HCT116 (cell line): ENCODE results near the gene KRTAP12-4. TPM values are rescaled to one million over a fixed set of nuclear protein-coding genes. Genes with fewer than 3 reads are reported as not detected.

Experiments used
- ATAC-seq: fragments of 200-7000 bp; cut with Tn5 transposase; 2 replicates; pipeline ENCODE4 v1.9.1; 2020; ENCODE audit warnings: mild to moderate bottlenecking, moderate library complexity
- BruUV-seq: library from RNA; stranded (reverse); fragments of 400-500 nt; replicated peaks from 2 replicates; lab custom pipeline; 2021; lab: Mats Ljungman, UMichigan
- CTCF ChIA-PET: fragments of 300-600 bp; sonication (Branson Sonifier 250); formaldehyde crosslinking; loops from one replicate; lab custom pipeline; 2021; ENCODE audit warnings: antibody characterized with exemption; lab: Charles Lee
- POLR2A ChIA-PET: fragments of 300-600, 350-600 bp; sonication (Branson Sonifier 250); formaldehyde crosslinking; loops from one replicate; lab custom pipeline; 2021; ENCODE audit warnings: antibody characterized with exemption; lab: Charles Lee
- RAD21 ChIA-PET, 2 experiments: fragments of 300-600 bp; sonication (Branson Sonifier 250); formaldehyde crosslinking; loops; one replicate each; lab custom pipeline; 2023; ENCODE audit warnings: low total read pairs in 2 of 2; ENCODE audit not compliant: uncharacterized antibody in 2 of 2, unreplicated experiment in 2 of 2, low non-redundant PET in 1 of 2; lab: Charles Lee
- DNase-seq: peaks from one replicate; pipeline ENCODE4 v3.0.0-alpha.2; 2010; ENCODE audit warnings: low read depth, low spot score
- H2AFZ ChIP-seq: fragments of 200-600 bp; shearing (Covaris generic), sonication (generic); 2 replicates; pipeline ENCODE4 v1.6.1; 2017; ENCODE audit warnings: low read depth, mixed run types, mixed read lengths, antibody characterized with exemption, low read length; ENCODE audit not compliant: poor library complexity, severe bottlenecking
- H3K27ac ChIP-seq: 2 replicates; pipeline ENCODE4 v1.5.1; 2012; ENCODE audit warnings: low read depth, low read length
- H3K27me3 ChIP-seq: fragments of 200-600 bp; sonication (generic); 2 replicates; pipeline ENCODE4 v1.6.1; 2016; ENCODE audit warnings: mixed run types, low read length, mixed read lengths; ENCODE audit not compliant: insufficient read depth
- H3K36me3 ChIP-seq, 2 experiments: fragments of 200-500 bp in 1 of 2; fragments of 200-600 bp in 1 of 2; sonication (Bioruptor generic) in 1 of 2; sonication (generic) in 1 of 2; 2 replicates each; pipeline versions ENCODE4 v1.5.1 to v1.6.1; 2014 to 2016; ENCODE audit warnings: low read length in 2 of 2, inconsistent platforms in 1 of 2, mixed read lengths in 1 of 2, mixed run types in 1 of 2; ENCODE audit not compliant: insufficient read depth in 2 of 2, control insufficient read depth in 1 of 2
- H3K4me1 ChIP-seq, 2 experiments: fragments of 200-600 bp in 1 of 2; sonication (generic) in 1 of 2; 2 replicates each; pipeline versions ENCODE4 v1.5.1 to v1.6.1; 2012 to 2017; ENCODE audit warnings: low read length in 2 of 2, inconsistent platforms in 1 of 2, mild to moderate bottlenecking in 1 of 2, mixed read lengths in 1 of 2, mixed run types in 1 of 2, moderate library complexity in 1 of 2; ENCODE audit not compliant: insufficient read depth in 2 of 2, control insufficient read depth in 1 of 2
- H3K4me2 ChIP-seq: fragments of 200-600 bp; sonication (generic); 2 replicates; pipeline ENCODE4 v1.6.1; 2017; ENCODE audit warnings: mixed run types, low read length, mixed read lengths
- H3K4me3 ChIP-seq, 2 experiments: fragments of 200-600 bp in 1 of 2; sonication (generic) in 1 of 2; replicated peaks in 1 of 2; 2 replicates each; pipeline ENCODE4 v1.5.1; 2011 to 2016; ENCODE audit warnings: low read length in 2 of 2, control low read depth in 1 of 2, low read depth in 1 of 2, mild to moderate bottlenecking in 1 of 2, mixed read lengths in 1 of 2, mixed run types in 1 of 2
- H3K79me2 ChIP-seq: fragments of 200-600 bp; sonication (generic); 2 replicates; pipeline ENCODE4 v1.6.1; 2017; ENCODE audit warnings: mild to moderate bottlenecking, mixed run types, low read length, moderate library complexity, mixed read lengths; ENCODE audit not compliant: insufficient read depth
- H3K9ac ChIP-seq: fragments of 200-600 bp; sonication (generic); 2 replicates; pipeline ENCODE4 v1.6.1; 2016; ENCODE audit warnings: low read length, mixed read lengths
- H3K9me2 ChIP-seq: fragments of 200-600 bp; sonication (generic), shearing (Covaris generic); 2 replicates; pipeline ENCODE4 v1.6.1; 2017; ENCODE audit warnings: mixed run types, mild to moderate bottlenecking, moderate library complexity; ENCODE audit not compliant: insufficient read depth
- H3K9me3 ChIP-seq, 2 experiments: fragments of 200-500 bp in 1 of 2; fragments of 200-600 bp in 1 of 2; sonication (Bioruptor generic) in 1 of 2; sonication (generic) in 1 of 2; 2 replicates each; pipeline ENCODE4 v1.6.1; 2014 to 2017; ENCODE audit warnings: low read length in 2 of 2, mixed read lengths in 2 of 2, inconsistent platforms in 1 of 2, low read depth in 1 of 2, mild to moderate bottlenecking in 1 of 2, mixed run types in 1 of 2, moderate library complexity in 1 of 2; ENCODE audit not compliant: control insufficient read depth in 1 of 2, insufficient read depth in 1 of 2
- H4K20me1 ChIP-seq: fragments of 200-600 bp; sonication (generic), shearing (Covaris generic); 2 replicates; pipeline ENCODE4 v1.6.1; 2017; ENCODE audit warnings: mixed run types, mild to moderate bottlenecking, moderate library complexity; ENCODE audit not compliant: insufficient read depth
- ATF3 ChIP-seq: IDR thresholded peaks from 2 replicates; pipeline ENCODE4 v1.6.1; 2012
- CBX3 ChIP-seq: IDR thresholded peaks from 2 replicates; pipeline ENCODE4 v1.6.1; 2012; ENCODE audit warnings: low read depth
- CEBPB ChIP-seq: IDR thresholded peaks from 2 replicates; pipeline ENCODE4 v1.6.1; 2012; ENCODE audit warnings: low read depth
- CTCF ChIP-seq, 3 experiments: fragments of 200-600 bp in 1 of 3; sonication (generic) in 1 of 3; IDR thresholded peaks in 2 of 3; conservative IDR thresholded peaks in 1 of 3; 2 replicates each; pipeline ENCODE4 v1.5.1; 2012 to 2017; ENCODE audit warnings: low read depth in 2 of 3, low read length in 2 of 3, antibody characterized with exemption in 1 of 3, borderline replicate concordance in 1 of 3, control low read depth in 1 of 3, mild to moderate bottlenecking in 1 of 3, mixed read lengths in 1 of 3, mixed run types in 1 of 3, moderate library complexity in 1 of 3; ENCODE audit not compliant: insufficient read depth in 1 of 3
- EGR1 ChIP-seq: IDR thresholded peaks from 2 replicates; pipeline ENCODE4 v1.6.1; 2012; ENCODE audit warnings: low read depth
- EZH2 ChIP-seq: fragments of 200-600 bp; sonication (generic); IDR thresholded peaks from 2 replicates; pipeline ENCODE4 v1.6.1; 2017; ENCODE audit warnings: antibody characterized with exemption, mixed run types
- JUND ChIP-seq: IDR thresholded peaks from 2 replicates; pipeline ENCODE4 v1.6.1; 2012
- MAX ChIP-seq: IDR thresholded peaks from 2 replicates; pipeline ENCODE4 v1.6.1; 2012
- RAD21 ChIP-seq: IDR thresholded peaks from 2 replicates; pipeline ENCODE4 v1.6.1; 2012; ENCODE audit warnings: low read depth, mild to moderate bottlenecking
- REST ChIP-seq: IDR thresholded peaks from 2 replicates; pipeline ENCODE4 v1.6.1; 2012; ENCODE audit warnings: low read depth
- SIN3A ChIP-seq: IDR thresholded peaks from 2 replicates; pipeline ENCODE4 v1.6.1; 2012; ENCODE audit warnings: low read depth
- SP1 ChIP-seq: IDR thresholded peaks from 2 replicates; pipeline ENCODE4 v1.6.1; 2012; ENCODE audit warnings: low read depth
- SRF ChIP-seq: IDR thresholded peaks from 2 replicates; pipeline ENCODE4 v1.6.1; 2012; ENCODE audit warnings: low read depth
- TCF7L2 ChIP-seq: IDR thresholded peaks from 2 replicates; pipeline ENCODE4 v1.7.0; 2011; ENCODE audit warnings: borderline replicate concordance, inconsistent platforms; ENCODE audit not compliant: insufficient read depth, insufficient read length; ENCODE audit errors: extremely low read depth
- YY1 ChIP-seq: IDR thresholded peaks from 2 replicates; pipeline ENCODE4 v1.6.1; 2011; ENCODE audit warnings: low read length, low read depth, moderate library complexity, mild to moderate bottlenecking; ENCODE audit not compliant: insufficient replicate concordance; ENCODE audit errors: extremely low read depth
- ZNF274 ChIP-seq: fragments of 200-500 bp; sonication (Bioruptor generic); IDR thresholded peaks from 2 replicates; pipeline ENCODE4 v1.6.1; 2014; ENCODE audit warnings: mild to moderate bottlenecking, low read depth, low read length, inconsistent platforms
- intact Hi-C: fragments of 100-400 bp; cut with micrococcal nuclease; formaldehyde crosslinking; loops from 2 replicates; pipeline ENCODE4 v1.10.0; 2022
- total RNA-seq: library from RNA; stranded (reverse); gene quantifications from one replicate; pipeline ENCODE4 v1.2.1, GENCODE V29; 2021; ENCODE audit not compliant: unreplicated experiment

KRTAP12-4 gene
- total RNA-seq, 1 experiment from 2014 or later, result not detected

- intact Hi-C loops, result loop anchor here (10.0 kb wide), 1 partner anchor 106 kb away; no protein-coding TSS in a partner anchor
- CTCF ChIA-PET, result no interaction called here
- Histone ChIP-seq H2AFZ (no peak overlapping the region), H3K27me3 (peaks cover 5% of the 10 kb centered on the region; the same call in 1 of the 2 replicates), H3K4me1 (no peaks in the 10 kb centered on the region), H3K36me3 (no peaks in the 10 kb centered on the region), H3K4me2 (no peak overlapping the region), H3K79me2 (no peaks in the 10 kb centered on the region), H3K9me3 (0 out of 4 replicates have a peak, but pooled peaks cover 0 to 3% of the 10 kb centered on the region in 2 experiments), H3K9ac (no peak overlapping the region), H3K27ac (no peak overlapping the region), H3K9me2 (no peaks in the 10 kb centered on the region), H3K4me3 (no peak overlapping the region)
- no peak for DNase-seq
- ATAC-seq, result no peak
- no TSS peak for BruUV-seq
- no peak for TF ChIP-seq RAD21
- TF ChIP-seq CTCF (IDR thresholded peaks at IDR 0.05 in 2 of 3, conservative IDR thresholded peaks at IDR 0.05 in 1 of 3; ENCODE audit: borderline replicate concordance in 1 of 3, insufficient read depth in 1 of 3, low read depth in 2 of 3, low read length in 2 of 3), result no peak
- TF ChIP-seq SRF, result no peak
- TF ChIP-seq EGR1, result no peak
- TF ChIP-seq CEBPB, result no peak
- TF ChIP-seq ATF3, result no peak
- no peak for TF ChIP-seq TCF7L2
- TF ChIP-seq YY1, result no peak
- TF ChIP-seq REST, result no peak
- TF ChIP-seq JUND, result no peak
- no peak for TF ChIP-seq SP1
- TF ChIP-seq EZH2, result no peak
- TF ChIP-seq ZNF274, result no peak
- no peak for TF ChIP-seq MAX
- TF ChIP-seq SIN3A, result no peak
- no peak for TF ChIP-seq CBX3
- TF ChIP-seq, all 23 proteins: peak for 0
- no peaks in the 10 kb centered on the region for H4K20me1 ChIP-seq
- ChIA-PET RAD21 (no interaction called here), POLR2A (no interaction called here)
Observed at GRCh38 chr21:44670642-44671432, 16.4 kb upstream of the KRTAP12-4 start.
